H1 (cell line): Measurements from ENCODE around the gene ZSWIM6. TPM values are rescaled to one million over a fixed set of nuclear protein-coding genes. Genes with fewer than 3 reads are reported as not detected.

Experiments used
- ASH2L ChIP-seq: fragments of 200-600, 300-600 bp; sonication (generic); IDR thresholded peaks from one replicate; pipeline ENCODE4 v1.7.1; 2017; ENCODE audit warnings: low read length
- CBX5 ChIP-seq: fragments of 300-800, 300-1000 bp; sonication (generic); IDR thresholded peaks from 2 replicates; pipeline ENCODE4 v1.7.1; 2016; ENCODE audit warnings: antibody characterized with exemption, low read length, low read depth
- CEBPB ChIP-seq: IDR thresholded peaks from 2 replicates; pipeline ENCODE4 v1.6.1; 2012; ENCODE audit warnings: low read depth, low read length
- KDM5A ChIP-seq: fragments of 200-600 bp; IDR thresholded peaks from 2 replicates; pipeline ENCODE4 v1.7.1; 2012; ENCODE audit warnings: mild to moderate bottlenecking, low read length, inconsistent platforms, mixed read lengths
- MAX ChIP-seq: IDR thresholded peaks from 2 replicates; pipeline ENCODE4 v1.6.1; 2012; ENCODE audit warnings: inconsistent platforms
- NANOG ChIP-seq: IDR thresholded peaks from 2 replicates; pipeline ENCODE4 v1.6.1; 2011; ENCODE audit warnings: low read length, low read depth, mild to moderate bottlenecking, inconsistent platforms; ENCODE audit not compliant: insufficient read depth, poor library complexity, severe bottlenecking
- POU5F1 ChIP-seq: IDR thresholded peaks from 2 replicates; pipeline ENCODE4 v1.6.1; 2011; ENCODE audit warnings: low read depth, mild to moderate bottlenecking, low read length, moderate library complexity
- SAP30 ChIP-seq: fragments of 300-600 bp; sonication (generic); IDR thresholded peaks from 2 replicates; pipeline ENCODE4 v1.7.1; 2012; ENCODE audit warnings: low read length, moderate library complexity, mild to moderate bottlenecking, inconsistent platforms; ENCODE audit not compliant: insufficient read depth, insufficient replicate concordance
- SIRT6 ChIP-seq: IDR thresholded peaks from one replicate; pipeline ENCODE4 v1.7.1; 2012; ENCODE audit warnings: low read length, inconsistent platforms
- SP4 ChIP-seq: IDR thresholded peaks from 2 replicates; pipeline ENCODE4 v1.6.1; 2012; ENCODE audit warnings: low read length, inconsistent platforms
- TBP ChIP-seq: IDR thresholded peaks from 2 replicates; pipeline ENCODE4 v1.6.1; 2011; ENCODE audit warnings: low read depth, low read length, improper control_type of control experiment
- ZNF274 ChIP-seq: IDR thresholded peaks from 2 replicates; pipeline ENCODE4 v1.7.0; 2012; ENCODE audit warnings: low read length, borderline replicate concordance; ENCODE audit errors: extremely low read depth
- polyA plus RNA-seq, 7 experiments: library from polyadenylated mRNA; depleted of rRNA in 3 of 7; stranded (reverse) in 5 of 7; unstranded in 2 of 7; fragments of >200 nt in 5 of 7; fragments of 200-250 nt in 2 of 7; gene quantifications; 1 replicate in 5 of 7; 2 replicates in 1 of 7; 4 replicates in 1 of 7; pipeline versions ENCODE4 v1.2.1 to v1.2.3, GENCODE V29; 2011 to 2013; ENCODE audit warnings: missing spikeins in 2 of 7, mixed read lengths in 2 of 7
- total RNA-seq: library from RNA; stranded (reverse); fragmentation: NEBNext Ultra II Directional; extraction: Animal tissue kit (Norgen Biotek cat#: 25700); gene quantifications from 2 replicates; pipeline ENCODE4 v1.2.1, GENCODE V29; 2021

Gene ZSWIM6
- total and polyA plus RNA-seq, 2 of the 8 experiments (the other 6 are each of a cell fraction or from before 2014, with no cell fraction given) = 7.9 to 12.4 TPM

- TF ChIP-seq CEBPB (0 out of 2 replicates have a peak, but pooled peaks have one; percentile 44), TBP (no peak), KDM5A (no peak), ZNF274 (no peak), MAX (peak; percentile 48; the same call in 1 of the 2 replicates), CBX5 (no peak), SAP30 (no peak), SP4 (peak; percentile 70; the same call in 1 of the 2 replicates), ASH2L (peak; percentile 67), NANOG (no peak), POU5F1 (no peak), SIRT6 (no peak)
Observed at GRCh38 chr5:61408476-61409168, 76.6 kb downstream of the ZSWIM6 start (continued).
